HG02885 (cell line): ENCODE results near the gene METRN.
"Not testable (repeated sequence)": the region's sequence is repeated elsewhere in the genome, so short reads cannot be mapped to it uniquely, and the experiment has no call there.

Experiments used
- ATAC-seq: cut with Tn5 transposase; IDR thresholded peaks from one replicate; pipeline ENCODE4 v1.9.1; 2021; ENCODE audit warnings: mild to moderate bottlenecking; ENCODE audit not compliant: unreplicated experiment, poor library complexity

The METRN gene

DNA sequence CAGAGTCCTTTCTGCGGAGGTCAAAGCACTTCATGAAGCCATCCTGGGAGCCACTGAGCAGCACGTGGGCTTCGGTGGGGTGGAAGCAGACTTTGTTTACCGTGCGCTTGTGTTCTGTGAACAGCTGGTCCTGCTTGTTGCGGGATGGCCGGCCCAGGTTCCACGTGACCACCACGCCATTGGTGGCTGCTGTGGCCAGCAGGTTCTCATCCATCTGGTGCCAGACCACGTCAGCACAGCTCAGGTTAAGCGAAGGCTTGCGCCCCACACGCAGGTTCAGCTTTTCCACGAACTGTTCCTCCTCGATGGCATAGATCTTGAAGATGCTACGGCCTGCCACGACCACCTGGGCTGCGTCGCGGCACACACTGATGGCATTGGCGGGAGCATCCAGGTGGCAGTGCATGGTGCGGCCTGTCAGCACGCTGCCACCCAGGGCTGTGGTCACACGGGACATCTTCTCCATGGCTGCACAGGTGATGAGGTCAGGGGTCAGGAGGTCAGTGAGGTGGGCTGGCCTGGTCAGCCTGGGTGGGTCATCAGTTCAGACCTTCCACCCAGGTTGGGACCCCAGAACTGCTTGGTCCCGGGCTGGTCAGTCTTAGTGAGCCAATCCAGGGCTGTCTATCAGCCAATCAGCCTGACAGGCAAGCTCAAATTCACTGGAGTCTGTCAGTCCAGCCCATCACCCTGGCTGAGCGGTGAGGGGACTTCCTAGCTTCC is 25.6 kb upstream of the METRN start:
- ATAC-seq, result no peak

- ATAC-seq, result not testable (repeated sequence)
These were observed 23.7 kb upstream of the METRN start for GRCh38 chr16:691242-691641.

DNA sequence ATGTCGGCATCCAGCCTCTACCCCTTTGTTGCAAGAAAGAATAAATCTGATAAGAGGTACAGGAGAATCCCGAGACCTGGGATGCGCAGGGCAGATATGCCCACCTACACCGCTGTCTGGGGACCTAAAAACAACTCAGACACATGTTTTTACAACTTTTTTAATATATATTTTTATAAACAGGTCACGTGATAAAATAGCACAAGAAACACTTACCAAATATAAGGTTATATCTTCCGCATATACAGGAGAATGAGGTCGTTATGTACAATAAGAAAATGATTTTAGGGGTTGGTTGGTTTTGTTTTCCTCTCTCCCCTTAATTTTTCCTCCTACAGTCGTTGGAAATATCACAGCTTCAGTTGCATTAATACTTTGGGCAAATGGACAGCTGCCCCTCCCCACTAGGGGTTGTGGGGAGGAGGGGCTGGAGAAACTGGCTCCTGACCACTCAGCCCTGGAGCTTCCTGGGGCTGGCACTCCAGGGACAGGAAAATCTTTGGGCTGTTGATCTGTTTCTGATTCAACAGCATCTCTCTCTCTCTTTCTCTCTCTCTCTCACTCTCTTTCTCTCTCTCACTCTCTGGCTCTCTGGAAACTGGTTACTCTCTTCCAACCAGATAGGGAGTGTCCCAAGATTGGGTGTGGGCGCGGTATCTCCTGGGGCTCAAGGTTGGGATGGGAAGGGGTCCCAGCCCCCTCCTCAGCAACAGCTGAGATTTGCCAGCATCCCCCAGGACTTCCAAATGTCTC is 22.4 kb upstream of the METRN start:
- ATAC-seq, result no peak

DNA sequence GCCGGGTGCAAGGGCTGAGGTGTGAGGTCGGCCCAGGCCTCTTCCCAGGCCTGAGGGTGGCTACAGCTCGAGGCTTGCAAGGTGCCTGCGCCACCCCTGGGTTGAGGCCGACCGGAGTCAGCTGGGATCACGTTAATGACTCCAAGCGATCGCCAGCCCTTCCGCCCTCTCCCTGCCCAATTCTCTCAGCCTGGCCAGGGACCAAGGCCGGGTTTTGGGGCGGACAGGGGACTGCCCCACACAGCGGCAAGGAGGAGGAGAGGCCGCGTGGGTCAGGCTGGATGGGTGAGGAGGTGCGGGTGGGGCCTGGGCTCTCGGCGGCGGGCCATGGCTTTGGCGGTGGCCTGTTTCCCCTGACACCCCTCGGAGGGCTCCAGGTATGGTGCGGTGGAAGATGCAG is 21.6 kb upstream of the METRN start:
- ATAC-seq, result no peak

- no peak for ATAC-seq
These were observed 21.2 kb upstream of the METRN start for GRCh38 chr16:693766-694165.

DNA sequence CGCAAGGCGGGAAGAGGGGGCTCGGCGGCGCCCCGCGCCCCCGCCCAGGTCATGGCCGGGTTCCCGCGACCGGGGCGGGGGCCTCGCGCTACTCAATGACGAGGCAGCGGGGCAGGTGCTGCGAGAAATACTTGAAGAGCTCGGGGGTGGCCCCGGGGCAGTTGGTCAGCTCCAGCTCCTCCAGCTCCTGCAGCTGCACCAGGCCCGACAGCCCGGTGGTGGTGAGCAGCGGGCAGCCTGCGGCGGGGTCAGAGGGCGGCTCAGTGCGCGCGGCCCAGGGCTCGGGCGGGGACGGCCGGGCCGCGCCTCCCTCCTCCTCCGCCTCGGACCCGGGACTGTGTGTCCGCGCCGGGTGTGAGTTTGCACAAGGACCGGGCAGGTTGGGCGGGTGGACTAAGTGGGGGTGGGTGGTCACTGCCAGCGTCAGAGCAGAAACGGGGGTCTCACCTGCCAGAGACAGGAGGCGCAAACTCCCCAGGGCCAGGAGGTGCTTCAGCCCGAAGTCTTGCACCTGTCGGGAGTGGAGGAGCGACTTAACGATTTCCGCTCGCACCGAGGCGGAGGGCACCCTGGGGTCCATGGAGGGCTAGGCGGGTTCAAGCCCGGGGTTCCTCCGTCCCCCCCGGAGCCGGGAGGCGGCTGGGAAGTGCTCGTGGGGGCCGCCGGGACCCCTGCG is 20.6 kb upstream of the METRN start:
- ATAC-seq, result no peak

GRCh38 chr16:694863-695354 is 20.0 kb upstream of the METRN start:
- no peak for ATAC-seq

- no peak for ATAC-seq
These were observed 19.4 kb upstream of the METRN start for GRCh38 chr16:695355-696089.

DNA sequence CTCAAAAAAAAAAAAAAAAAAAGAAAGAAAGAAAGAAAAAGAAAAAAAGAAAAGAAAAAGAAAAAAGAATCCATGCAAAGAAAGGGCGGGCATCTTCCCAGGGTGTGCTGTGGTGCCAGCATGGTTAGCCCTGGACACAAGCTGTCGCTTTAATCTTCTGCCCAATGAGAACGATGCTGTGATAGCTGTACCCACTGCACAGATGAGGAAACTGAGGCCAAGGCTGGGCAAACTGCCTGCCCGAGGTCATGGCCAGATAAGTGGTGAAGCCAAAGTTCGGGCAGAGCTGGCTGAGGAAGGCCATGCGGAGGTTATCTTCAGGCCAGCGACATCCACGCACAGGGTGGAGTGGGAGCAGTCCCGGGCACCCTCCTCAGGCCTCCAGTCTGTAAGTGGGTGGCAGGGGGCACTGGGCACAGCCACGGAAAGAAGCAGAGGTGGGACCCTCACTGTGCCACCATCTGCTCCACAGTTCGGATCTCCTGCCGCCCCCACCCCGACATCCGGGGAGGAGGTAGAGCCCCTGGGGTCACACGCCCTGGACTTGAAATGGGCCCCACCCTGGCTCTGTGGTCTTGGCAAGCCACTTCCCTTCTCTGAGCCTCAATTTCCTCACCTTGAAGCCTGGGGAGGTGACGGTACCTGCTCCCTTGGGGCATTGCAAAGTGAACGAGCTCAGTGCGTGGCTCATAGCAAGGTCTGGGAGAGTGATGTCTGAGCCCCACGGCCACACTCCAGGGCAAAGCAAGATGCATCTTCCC is 15.8 kb upstream of the METRN start:
- no peak for ATAC-seq

DNA sequence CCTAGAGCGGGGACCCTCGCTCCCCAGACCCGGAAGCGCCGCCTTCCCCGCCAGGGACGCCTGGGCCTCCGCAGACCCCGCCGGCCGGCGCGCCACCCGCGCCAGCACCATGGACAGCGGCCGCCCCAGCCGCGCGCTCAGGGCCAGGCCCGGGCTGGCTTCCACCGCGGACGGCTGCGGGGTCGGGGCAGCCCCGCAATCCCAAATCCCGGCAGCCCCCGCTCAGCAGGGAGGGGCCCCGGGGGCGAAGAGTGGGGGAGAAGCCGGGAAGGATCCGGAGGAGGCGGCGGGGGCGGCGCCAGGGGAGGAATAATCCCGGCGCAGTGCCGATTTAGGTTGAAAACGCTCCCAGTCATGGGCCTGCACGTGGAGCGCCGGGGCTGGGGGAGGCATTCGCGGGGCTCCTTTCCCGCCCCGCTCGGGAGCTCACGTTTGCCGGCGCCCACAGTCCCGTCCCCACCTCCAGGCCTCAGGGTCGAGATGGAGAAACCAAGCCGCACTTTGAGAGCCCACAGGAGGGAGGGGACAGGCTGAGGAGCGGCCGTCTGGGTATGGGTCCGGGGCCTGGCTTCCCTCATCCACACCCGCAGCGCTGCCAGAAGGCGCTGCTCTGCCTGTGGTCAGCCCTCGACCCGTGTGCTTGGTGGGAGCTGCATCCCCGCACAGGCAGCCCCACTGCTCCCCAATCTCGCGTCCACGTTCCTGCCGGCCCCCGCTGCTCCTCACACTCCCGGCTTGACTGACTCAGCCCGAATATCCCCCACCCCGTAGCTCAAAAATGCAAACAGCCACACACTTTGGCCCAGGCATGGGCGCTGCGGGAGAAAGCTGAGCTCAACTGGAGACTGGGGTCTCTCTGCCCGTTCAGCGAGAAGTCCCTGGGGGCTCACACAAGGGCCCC is 14.0 kb upstream of the METRN start:
- ATAC-seq, result no peak

DNA sequence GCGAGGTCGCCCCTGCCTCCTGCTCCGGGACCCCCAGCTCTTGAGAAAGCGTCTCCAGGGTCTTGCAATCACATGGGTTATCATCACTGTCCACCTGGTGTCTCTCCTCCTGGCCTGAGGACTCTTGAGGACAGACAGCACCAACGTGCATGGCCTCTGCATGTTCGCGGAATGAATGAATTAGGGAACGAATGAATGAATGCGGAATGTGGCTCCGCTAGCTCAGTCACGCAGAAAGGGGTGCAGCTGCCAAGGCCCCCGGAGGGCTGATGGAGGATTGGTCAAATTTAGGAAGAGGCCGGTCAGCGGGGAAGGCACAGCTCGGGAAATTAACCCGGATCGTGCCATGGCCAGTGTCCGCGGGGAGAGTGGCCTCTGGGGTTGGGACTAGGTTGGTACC is 12.6 kb upstream of the METRN start:
- ATAC-seq, result no peak

GRCh38 chr16:703406-703805 is 11.5 kb upstream of the METRN start:
- ATAC-seq, result no peak

DNA sequence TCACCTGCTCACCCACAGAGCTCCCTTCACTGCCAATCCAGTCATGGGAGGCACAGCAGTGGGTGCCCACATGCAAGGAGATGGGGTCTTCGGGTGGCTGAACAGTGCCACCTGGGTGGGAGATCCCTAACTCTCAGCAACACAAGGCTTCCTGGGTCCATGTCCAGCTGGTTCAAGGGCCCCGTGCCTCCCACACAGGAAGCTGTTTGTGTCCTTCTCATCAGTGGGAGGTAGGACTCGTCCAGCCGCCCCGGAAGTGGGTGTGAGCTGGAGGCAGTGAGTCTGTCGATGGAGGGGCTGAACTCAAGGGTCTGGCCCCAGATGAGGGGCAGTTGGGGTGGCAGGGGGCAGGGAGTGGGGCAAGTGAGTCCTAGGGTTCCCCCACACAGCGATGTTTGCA is 10.9 kb upstream of the METRN start:
- ATAC-seq, result no peak

GRCh38 chr16:704552-705380 is 10.2 kb upstream of the METRN start:
- no peak for ATAC-seq

DNA sequence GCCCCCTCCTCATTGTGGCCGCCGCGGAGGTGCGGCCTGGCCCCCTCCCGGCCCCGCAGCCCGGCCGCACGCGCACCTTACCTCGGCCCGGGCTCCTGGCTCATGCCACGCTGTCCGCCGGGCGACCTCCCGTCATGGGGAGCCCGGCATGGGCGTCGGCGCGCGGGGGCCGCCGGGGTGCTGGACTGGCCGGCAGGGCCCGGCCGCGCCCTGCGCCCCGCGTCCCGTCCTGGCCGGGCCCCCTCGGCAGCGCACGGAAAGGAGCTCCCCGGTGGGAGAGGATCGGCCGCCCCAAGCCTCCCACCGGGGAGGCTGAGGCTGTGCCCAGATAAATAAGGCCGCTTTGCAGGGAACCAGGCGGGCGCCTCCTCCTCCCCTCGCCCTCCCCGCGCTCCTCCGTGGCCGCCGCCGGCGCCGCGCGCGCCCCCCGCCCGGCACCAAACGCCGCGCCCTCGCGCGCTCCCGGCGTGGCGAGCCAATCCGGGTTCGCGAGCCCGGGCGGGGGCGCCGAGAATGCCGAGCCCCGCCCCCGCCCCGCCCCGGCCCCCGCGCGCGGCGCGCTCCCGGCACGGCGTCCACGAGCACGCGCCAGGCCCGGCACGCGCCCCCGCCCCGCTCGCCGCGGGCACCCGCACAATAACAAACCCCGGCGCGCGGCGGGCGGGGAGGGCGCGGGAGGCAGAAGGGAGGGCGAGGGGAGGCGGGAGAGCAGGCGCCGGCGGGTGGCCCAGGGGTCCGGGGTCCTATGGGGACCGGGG is 9.3 kb upstream of the METRN start, which contains the start of gene FBXL16:
Gene FBXL16, minus strand, starts transcription at position 371 of the 758 bp plus-strand sequence. CDS start 8,396 bp downstream, outside the sequence.
- no peak for ATAC-seq

GRCh38 chr16:706189-707061 is 8.5 kb upstream of the METRN start:
- ATAC-seq, result no peak
